ENCODE data around the gene GAB2. TPM values are rescaled to one million over a fixed set of nuclear protein-coding genes. Genes with fewer than 3 reads are reported as not detected.

Gene GAB2
- total and polyA plus RNA-seq, 2 of the 4 experiments (the other 2 are of a cell fraction), result 3.3 to 5.9 TPM

DNA sequence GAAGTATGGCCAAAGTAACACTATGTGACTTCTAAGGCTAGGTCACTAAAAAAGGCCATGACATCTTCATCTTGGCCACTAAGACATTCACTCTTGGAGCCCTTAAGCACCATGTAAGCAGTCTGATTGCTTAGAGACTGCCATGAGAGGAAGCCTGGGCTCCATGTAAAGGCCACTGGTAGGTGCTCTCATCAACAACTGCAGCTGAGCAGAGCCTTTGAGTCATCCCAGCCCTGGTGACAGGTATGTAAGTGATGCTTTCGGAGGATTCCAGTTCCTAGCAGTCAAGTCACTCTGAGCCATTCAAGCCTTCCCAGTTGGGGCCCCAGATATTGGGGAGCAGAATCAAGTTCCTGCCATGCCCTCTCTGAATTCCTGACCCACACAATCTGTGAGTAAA, 26.2 kb downstream of the GAB2 start:
- Histone ChIP-seq H2BK20ac (ENCODE audit: low read depth, low read length) (no peak overlapping the region), H3K79me1 (ENCODE audit: low read depth in 1 of 2, low read length in 2 of 2) (peaks cover 27 to 35% of the 10 kb centered on the region in 2 experiments), H3K9me1 (ENCODE audit: insufficient read depth, low read length) (0 out of 2 replicates have a peak, but pooled peaks cover 3% of the 10 kb centered on the region), H2BK15ac (ENCODE audit: low read depth, low read length) (no peak overlapping the region), H4K20me1 (ENCODE audit: insufficient read depth, low read length) (no peaks in the 10 kb centered on the region; the same call in 1 of the 2 replicates), H4K8ac (ENCODE audit: low read depth in 2 of 2, low read length in 2 of 2) (no peak overlapping the region), H3K23ac (ENCODE audit: low read depth, low read length) (no peak overlapping the region), H3K4me1 (ENCODE audit: control insufficient read depth, insufficient read depth, low read length) (no peaks in the 10 kb centered on the region), H4K91ac (ENCODE audit: insufficient read depth, low read depth, low read length) (no peak overlapping the region), H3K14ac (replicated peaks; ENCODE audit: low read depth, low read length) (no peak overlapping the region), H3K9ac (ENCODE audit: low read depth, low read length) (no peak overlapping the region), H3K4me3 (ENCODE audit: insufficient read depth, low read depth, low read length) (no peak overlapping the region), H2BK5ac (ENCODE audit: low read depth, low read length, poor library complexity, severe bottlenecking) (no peak overlapping the region), H3K4me2 (ENCODE audit: low read depth, low read length) (no peak overlapping the region), H2AK5ac (ENCODE audit: low read depth, low read length) (no peak overlapping the region), H3K56ac (ENCODE audit: extremely low read depth, insufficient read depth, low read length) (no peak overlapping the region), H2BK120ac (ENCODE audit: low read depth, low read length) (no peak overlapping the region), H3K9me3 (ENCODE audit: control insufficient read depth, insufficient read depth, low read length) (no peaks in the 10 kb centered on the region; the same call in 1 of the 2 replicates), H3K27me3 (ENCODE audit: control insufficient read depth, insufficient read depth, low read length) (no peaks in the 10 kb centered on the region), H2AFZ (replicated peaks; ENCODE audit: low read length, poor library complexity) (no peak overlapping the region), H4K5ac (ENCODE audit: low read depth, low read length) (no peak overlapping the region), H3K36me3 (ENCODE audit: control insufficient read depth, insufficient read depth, low read length) (no peaks in the 10 kb centered on the region), H3K27ac (ENCODE audit: insufficient read depth, low read length) (no peak overlapping the region), H3K18ac (ENCODE audit: low read depth, low read length) (no peak overlapping the region), H3K4ac (ENCODE audit: low read depth, low read length) (no peak overlapping the region), H2AK9ac (replicated peaks; ENCODE audit: low read depth, low read length, poor library complexity) (no peak overlapping the region)
- TF ChIP-seq MAFK (IDR thresholded peaks at IDR 0.05; ENCODE audit: low read depth, low read length), result no peak
- no peak for TF ChIP-seq FOS (IDR thresholded peaks at IDR 0.05; ENCODE audit: low read depth, low read length)
- TF ChIP-seq, protein P1, sequence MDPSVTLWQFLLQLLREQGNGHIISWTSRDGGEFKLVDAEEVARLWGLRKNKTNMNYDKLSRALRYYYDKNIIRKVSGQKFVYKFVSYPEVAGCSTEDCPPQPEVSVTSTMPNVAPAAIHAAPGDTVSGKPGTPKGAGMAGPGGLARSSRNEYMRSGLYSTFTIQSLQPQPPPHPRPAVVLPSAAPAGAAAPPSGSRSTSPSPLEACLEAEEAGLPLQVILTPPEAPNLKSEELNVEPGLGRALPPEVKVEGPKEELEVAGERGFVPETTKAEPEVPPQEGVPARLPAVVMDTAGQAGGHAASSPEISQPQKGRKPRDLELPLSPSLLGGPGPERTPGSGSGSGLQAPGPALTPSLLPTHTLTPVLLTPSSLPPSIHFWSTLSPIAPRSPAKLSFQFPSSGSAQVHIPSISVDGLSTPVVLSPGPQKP (IDR thresholded peaks at IDR 0.05; ENCODE audit: borderline replicate concordance, low read depth, low read length), result no peak
- no peak for TF ChIP-seq SMC3 (IDR thresholded peaks at IDR 0.05; ENCODE audit: low read depth, low read length)
- no peak for TF ChIP-seq RCOR1 (IDR thresholded peaks at IDR 0.05; ENCODE audit: insufficient replicate concordance, low read length)
- no peak for TF ChIP-seq MAZ (IDR thresholded peaks at IDR 0.05; ENCODE audit: borderline replicate concordance, low read depth, low read length)
- no peak for TF ChIP-seq MXI1 (IDR thresholded peaks at IDR 0.05; ENCODE audit: borderline replicate concordance, low read depth, low read length)
- no peak for TF ChIP-seq CHD1 (IDR thresholded peaks at IDR 0.05; ENCODE audit: low read depth, low read length)
- TF ChIP-seq USF2 (IDR thresholded peaks at IDR 0.05; ENCODE audit: low read depth, low read length), result no peak
- in situ Hi-C loops (cut with MboI; ENCODE audit: low sequenced_read_pairs), result no loop called here
- BruUV-seq (replicated peaks), result no TSS peak
- dilution Hi-C loops (cut with HindIII; ENCODE audit: low sequenced_read_pairs, unreplicated experiment), result no loop called here
- ATAC-seq (ENCODE audit: low read depth) (no peak), DNase-seq (no peak)
- WGBS, 2 experiments (ENCODE audit: extremely low coverage in 2 of 2, insufficient read length in 1 of 2), result no CpG with 5 or more reads among the region's 1 CpG
- ChIA-PET POLR2A (ENCODE audit: unreplicated experiment) (no interaction called here), CTCF (no interaction called here)
- intact Hi-C loops (cut with micrococcal nuclease), result no loop called here

All from IMR-90 (cell line).